Measurements from ENCODE around the gene TPK1.

The TPK1 gene

DNA sequence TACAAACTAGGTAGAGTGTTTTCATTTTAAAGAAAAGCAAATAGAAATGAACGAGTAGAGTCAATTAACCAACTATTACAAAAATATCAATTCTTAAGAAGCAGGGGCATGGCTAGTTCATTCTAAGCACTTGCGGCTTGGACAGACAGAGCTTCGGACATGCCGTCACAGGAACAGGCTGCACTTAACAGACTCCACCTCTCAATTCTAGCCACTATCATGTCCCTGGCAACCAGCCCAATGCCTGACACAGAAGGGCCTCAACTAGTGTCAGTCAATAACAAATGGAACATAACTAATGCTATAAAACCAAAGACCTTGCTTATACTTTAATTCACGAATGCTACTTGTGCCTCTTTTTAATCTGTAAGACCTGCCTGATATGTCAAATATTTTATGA is 74.4 kb downstream of the TPK1 start:
- Histone ChIP-seq H3K9ac (ENCODE audit: low read length in 2 of 2) (no peak overlapping the region), H3K9me3 (ENCODE audit: control insufficient read depth in 2 of 2, low read length in 2 of 2) (no peaks in the 10 kb centered on the region), H3K4me1 (ENCODE audit: control insufficient read depth, insufficient read depth, low read length) (no peaks in the 10 kb centered on the region), H3K4me3 (ENCODE audit: low read length in 2 of 2) (no peak overlapping the region), H3K27me3 (ENCODE audit: control insufficient read depth in 1 of 2, insufficient read depth in 2 of 2, low read length in 2 of 2) (no peaks in the 10 kb centered on the region), H3K27ac (ENCODE audit: low read length) (no peak overlapping the region), H3K36me3 (ENCODE audit: control insufficient read depth in 2 of 2, insufficient read depth in 2 of 2, low read length in 2 of 2) (no peaks in the 10 kb centered on the region)

DNA sequence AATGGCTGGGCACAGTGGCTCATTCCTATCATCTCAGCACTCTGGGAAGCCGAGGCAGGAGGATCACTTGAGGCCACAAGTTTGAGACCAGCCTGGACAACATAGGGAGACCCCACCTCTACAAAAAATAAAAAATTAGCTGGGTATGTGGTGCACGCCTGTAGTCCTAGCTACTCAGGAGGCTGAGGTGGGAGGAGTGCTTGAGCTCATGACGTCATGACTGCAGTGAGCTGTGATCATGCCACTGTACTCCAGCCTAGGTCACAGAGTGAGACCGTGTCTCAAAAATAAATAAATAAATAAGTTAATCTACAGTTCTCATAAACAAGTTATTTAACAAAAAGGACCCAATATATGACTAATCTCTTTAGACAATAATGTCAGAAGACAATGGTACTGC is 76.2 kb downstream of the TPK1 start:
- no peaks in the 10 kb centered on the region for H3K9me3 ChIP-seq (ENCODE audit: control insufficient read depth in 2 of 2, low read length in 2 of 2)
- H3K36me3 ChIP-seq (ENCODE audit: control insufficient read depth in 2 of 2, insufficient read depth in 2 of 2, low read length in 2 of 2), result no peaks in the 10 kb centered on the region
- H3K4me3 ChIP-seq (ENCODE audit: low read length in 2 of 2), result no peak overlapping the region
- H3K27me3 ChIP-seq (ENCODE audit: control insufficient read depth in 1 of 2, insufficient read depth in 2 of 2, low read length in 2 of 2), result no peaks in the 10 kb centered on the region
- no peak overlapping the region for H3K27ac ChIP-seq (ENCODE audit: low read length)
- no peaks in the 10 kb centered on the region for H3K4me1 ChIP-seq (ENCODE audit: control insufficient read depth, insufficient read depth, low read length)
- H3K9ac ChIP-seq (ENCODE audit: low read length in 2 of 2), result no peak overlapping the region

DNA sequence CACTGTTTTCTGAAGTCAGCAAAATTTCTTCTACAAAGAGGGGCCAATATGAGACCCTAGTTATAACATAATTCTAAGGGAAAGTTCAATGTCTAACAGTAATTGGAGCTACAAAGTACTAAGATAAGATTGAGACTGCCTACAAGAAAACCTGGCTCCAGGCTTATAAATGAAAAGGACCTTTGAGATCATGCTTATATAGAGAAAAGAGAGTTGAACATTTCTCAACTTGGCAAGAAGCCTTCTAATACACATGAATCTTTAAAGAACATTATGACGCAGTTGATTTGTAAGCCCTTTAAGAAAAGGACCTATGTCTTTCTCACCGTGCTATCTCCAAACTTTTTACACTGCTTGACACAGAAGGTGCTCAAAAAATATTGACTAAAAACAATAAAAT is 87.9 kb downstream of the TPK1 start:
- H3K9me3 ChIP-seq (ENCODE audit: control insufficient read depth in 2 of 2, low read length in 2 of 2), result no peaks in the 10 kb centered on the region
- H3K4me3 ChIP-seq (ENCODE audit: low read length in 2 of 2), result no peak overlapping the region
- no peaks in the 10 kb centered on the region for H3K27me3 ChIP-seq (ENCODE audit: control insufficient read depth in 1 of 2, insufficient read depth in 2 of 2, low read length in 2 of 2)
- H3K27ac ChIP-seq (ENCODE audit: low read length), result no peak overlapping the region
- no peaks in the 10 kb centered on the region for H3K36me3 ChIP-seq (ENCODE audit: control insufficient read depth in 2 of 2, insufficient read depth in 2 of 2, low read length in 2 of 2)
- no peaks in the 10 kb centered on the region for H3K4me1 ChIP-seq (ENCODE audit: control insufficient read depth, insufficient read depth, low read length)
- no peak overlapping the region for H3K9ac ChIP-seq (ENCODE audit: low read length in 2 of 2)

DNA sequence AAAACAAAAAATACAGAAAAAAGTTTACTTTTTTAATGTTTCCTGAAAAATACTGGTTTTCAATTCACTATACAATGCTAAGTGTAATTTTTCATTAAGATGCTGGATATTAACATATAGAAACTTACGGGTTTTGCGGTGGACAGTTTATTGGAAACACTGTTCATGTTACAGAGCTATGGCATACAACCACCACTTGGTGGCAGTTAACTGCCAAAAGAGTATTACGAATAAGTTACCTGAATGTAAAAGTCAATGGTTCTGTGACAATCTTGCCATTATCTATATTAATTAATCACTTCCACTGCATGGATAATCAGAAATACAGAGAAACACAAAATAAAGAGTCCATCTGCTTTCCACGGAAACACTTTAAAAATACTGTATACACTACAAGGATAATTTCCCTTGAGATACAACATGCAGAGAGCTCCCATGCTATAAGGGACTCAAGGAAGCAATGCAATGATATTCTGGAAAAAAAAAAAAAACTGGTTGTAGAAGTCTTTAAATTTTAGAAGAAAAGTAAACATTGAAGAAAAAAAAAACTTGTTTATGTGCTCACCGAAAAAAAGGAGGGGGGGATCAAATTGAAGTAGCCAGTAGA is 97.0 kb downstream of the TPK1 start:
- no peaks in the 10 kb centered on the region for H3K36me3 ChIP-seq (ENCODE audit: control insufficient read depth in 2 of 2, insufficient read depth in 2 of 2, low read length in 2 of 2)
- H3K27ac ChIP-seq (ENCODE audit: low read length), result no peak overlapping the region
- H3K4me3 ChIP-seq (ENCODE audit: low read length in 2 of 2), result no peak overlapping the region
- no peaks in the 10 kb centered on the region for H3K4me1 ChIP-seq (ENCODE audit: control insufficient read depth, insufficient read depth, low read length)
- no peak overlapping the region for H3K9ac ChIP-seq (ENCODE audit: low read length in 2 of 2)
- no peaks in the 10 kb centered on the region for H3K27me3 ChIP-seq (ENCODE audit: control insufficient read depth in 1 of 2, insufficient read depth in 2 of 2, low read length in 2 of 2)
- H3K9me3 ChIP-seq (ENCODE audit: control insufficient read depth in 2 of 2, low read length in 2 of 2), result no peaks in the 10 kb centered on the region

DNA sequence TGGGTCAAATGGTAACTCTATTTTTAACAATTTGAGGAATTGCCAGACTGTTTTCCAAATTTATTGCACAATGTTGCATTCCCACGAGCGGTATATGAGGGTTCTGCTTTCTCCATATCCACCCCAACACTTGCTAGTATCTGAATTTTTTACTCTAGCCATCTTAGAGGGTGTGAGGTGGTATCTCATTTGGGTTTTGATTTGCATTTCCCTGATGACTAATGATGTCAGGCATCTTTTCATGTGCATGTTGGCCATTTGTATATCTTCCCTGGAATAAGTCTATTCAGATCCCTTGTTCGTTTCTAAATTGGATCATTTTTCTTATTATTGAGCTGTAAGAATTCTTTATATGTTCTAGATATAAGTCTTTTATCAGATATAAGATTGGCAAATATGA is 97.7 kb downstream of the TPK1 start:
- H3K27ac ChIP-seq (ENCODE audit: low read length), result no peak overlapping the region
- H3K4me3 ChIP-seq (ENCODE audit: low read length in 2 of 2), result no peak overlapping the region
- H3K36me3 ChIP-seq (ENCODE audit: control insufficient read depth in 2 of 2, insufficient read depth in 2 of 2, low read length in 2 of 2), result no peaks in the 10 kb centered on the region
- no peak overlapping the region for H3K9ac ChIP-seq (ENCODE audit: low read length in 2 of 2)
- no peaks in the 10 kb centered on the region for H3K27me3 ChIP-seq (ENCODE audit: control insufficient read depth in 1 of 2, insufficient read depth in 2 of 2, low read length in 2 of 2)
- no peaks in the 10 kb centered on the region for H3K9me3 ChIP-seq (ENCODE audit: control insufficient read depth in 2 of 2, low read length in 2 of 2)
- H3K4me1 ChIP-seq (ENCODE audit: control insufficient read depth, insufficient read depth, low read length), result no peaks in the 10 kb centered on the region

DNA sequence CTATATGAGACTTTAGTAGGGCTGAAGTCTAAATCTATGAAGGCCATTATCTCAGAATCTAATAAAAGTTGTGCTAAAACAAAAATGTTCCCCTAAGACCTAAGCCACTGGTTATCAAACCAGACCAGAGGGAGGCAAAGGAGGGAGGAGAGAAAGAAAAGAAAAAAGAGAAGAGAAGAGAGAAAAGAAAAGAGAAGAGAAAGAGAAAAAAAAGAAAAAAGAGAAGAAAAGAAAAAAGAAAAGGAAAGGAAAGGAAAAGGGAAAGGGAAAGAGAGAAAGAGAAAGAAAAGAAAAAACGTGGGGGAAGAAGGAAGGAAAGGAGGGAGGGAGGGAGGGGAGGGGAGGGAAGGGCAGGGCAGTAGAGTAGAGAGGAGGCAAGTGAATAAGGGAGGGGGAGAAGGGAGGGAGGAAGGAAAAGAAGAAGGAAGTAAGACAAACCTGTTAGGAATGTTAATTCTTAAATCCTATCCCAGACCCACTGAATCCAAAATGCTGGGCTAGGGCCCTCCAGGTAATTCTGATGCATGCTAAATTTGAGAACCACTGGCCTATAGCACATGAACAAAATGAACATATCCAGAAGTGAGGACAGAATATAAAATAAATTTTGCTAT is 98.9 kb downstream of the TPK1 start:
- no peaks in the 10 kb centered on the region for H3K27me3 ChIP-seq (ENCODE audit: control insufficient read depth in 1 of 2, insufficient read depth in 2 of 2, low read length in 2 of 2)
- no peak overlapping the region for H3K9ac ChIP-seq (ENCODE audit: low read length in 2 of 2)
- H3K4me1 ChIP-seq (ENCODE audit: control insufficient read depth, insufficient read depth, low read length), result no peaks in the 10 kb centered on the region
- no peak overlapping the region for H3K4me3 ChIP-seq (ENCODE audit: low read length in 2 of 2)
- H3K27ac ChIP-seq (ENCODE audit: low read length), result no peak overlapping the region
- no peaks in the 10 kb centered on the region for H3K36me3 ChIP-seq (ENCODE audit: control insufficient read depth in 2 of 2, insufficient read depth in 2 of 2, low read length in 2 of 2)
- H3K9me3 ChIP-seq (ENCODE audit: control insufficient read depth in 2 of 2, low read length in 2 of 2), result no peaks in the 10 kb centered on the region

DNA sequence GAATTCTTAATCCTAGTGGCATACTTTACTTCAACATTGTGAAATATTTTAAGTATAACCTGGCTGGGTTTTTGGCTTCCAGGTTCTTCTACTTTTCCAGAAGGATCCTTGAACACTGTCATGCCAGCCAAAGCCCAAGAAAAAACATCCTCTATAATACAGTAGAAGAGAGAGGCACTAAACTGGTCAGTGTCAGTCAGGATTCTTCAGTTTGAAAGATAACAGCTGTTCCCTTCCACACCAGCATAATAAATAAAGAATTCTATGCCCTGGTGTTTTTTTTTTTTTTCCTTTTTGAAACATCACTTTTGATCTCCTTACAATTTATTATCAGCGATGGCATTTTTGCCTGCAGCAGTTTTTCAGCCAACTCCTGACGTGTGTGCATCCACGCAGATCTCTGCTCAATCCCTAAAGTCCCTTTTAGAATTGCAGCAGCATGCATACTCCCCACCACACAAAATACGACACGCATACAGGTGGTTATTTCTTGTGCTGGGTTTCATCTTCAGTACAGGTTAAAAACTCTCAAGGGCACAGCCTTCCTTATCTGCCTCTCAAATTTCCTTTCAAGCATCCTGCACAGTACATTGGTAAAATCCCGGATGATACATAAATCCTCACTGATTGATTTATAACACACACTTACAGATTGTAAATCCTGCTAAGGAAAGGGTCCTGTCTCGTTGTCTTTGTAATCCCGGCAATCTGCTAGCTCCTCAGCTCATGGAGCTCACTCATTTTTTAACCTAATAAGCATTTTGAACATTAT is 100.2 kb downstream of the TPK1 start:
- Histone ChIP-seq H3K9ac (ENCODE audit: low read length in 2 of 2) (no peak overlapping the region), H3K36me3 (ENCODE audit: control insufficient read depth in 2 of 2, insufficient read depth in 2 of 2, low read length in 2 of 2) (no peaks in the 10 kb centered on the region), H3K27me3 (ENCODE audit: control insufficient read depth in 1 of 2, insufficient read depth in 2 of 2, low read length in 2 of 2) (no peaks in the 10 kb centered on the region), H3K4me1 (ENCODE audit: control insufficient read depth, insufficient read depth, low read length) (no peaks in the 10 kb centered on the region), H3K27ac (ENCODE audit: low read length) (no peak overlapping the region), H3K4me3 (ENCODE audit: low read length in 2 of 2) (no peak overlapping the region), H3K9me3 (ENCODE audit: control insufficient read depth in 2 of 2, low read length in 2 of 2) (no peaks in the 10 kb centered on the region)

DNA sequence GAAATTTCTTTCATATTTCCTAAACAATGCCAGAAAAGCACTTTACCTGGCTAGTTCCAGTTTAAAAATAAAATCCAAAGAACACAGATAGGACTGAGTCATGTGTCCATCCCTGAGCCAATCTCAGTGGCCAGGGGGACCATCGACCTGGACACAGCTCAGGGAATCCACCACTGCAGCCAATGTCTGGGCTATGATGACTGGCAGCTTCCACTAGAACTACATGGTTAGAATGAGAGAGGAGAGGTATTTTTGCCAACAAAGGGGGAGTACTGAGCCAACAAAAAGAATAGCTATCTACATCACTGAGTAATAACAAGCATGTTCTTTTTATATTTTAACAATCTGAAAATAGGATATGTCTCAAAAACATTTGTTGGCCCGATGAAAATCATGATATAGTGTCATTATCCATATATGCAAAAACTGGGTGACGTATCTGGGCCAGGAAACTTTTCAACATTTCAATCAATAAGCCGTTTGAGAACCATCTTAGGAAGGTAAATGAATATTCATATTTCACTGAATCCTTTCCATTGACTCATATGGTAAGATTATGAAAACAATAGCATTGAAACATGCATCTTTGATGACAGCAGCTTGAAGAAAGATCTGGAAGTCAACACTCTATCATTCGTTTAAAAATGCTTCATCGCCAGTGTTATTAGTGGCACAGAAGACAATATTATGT is 104.0 kb downstream of the TPK1 start:
- H3K4me1 ChIP-seq (ENCODE audit: control insufficient read depth, insufficient read depth, low read length), result no peaks in the 10 kb centered on the region
- H3K27me3 ChIP-seq (ENCODE audit: control insufficient read depth in 1 of 2, insufficient read depth in 2 of 2, low read length in 2 of 2), result no peaks in the 10 kb centered on the region
- H3K36me3 ChIP-seq (ENCODE audit: control insufficient read depth in 2 of 2, insufficient read depth in 2 of 2, low read length in 2 of 2), result no peaks in the 10 kb centered on the region
- H3K27ac ChIP-seq (ENCODE audit: low read length), result no peak overlapping the region
- no peaks in the 10 kb centered on the region for H3K9me3 ChIP-seq (ENCODE audit: control insufficient read depth in 2 of 2, low read length in 2 of 2)
- no peak overlapping the region for H3K4me3 ChIP-seq (ENCODE audit: low read length in 2 of 2)
- H3K9ac ChIP-seq (ENCODE audit: low read length in 2 of 2), result no peak overlapping the region

GRCh38 chr7:144730224-144730623 is 105.6 kb downstream of the TPK1 start:
- H3K27me3 ChIP-seq (ENCODE audit: control insufficient read depth in 1 of 2, insufficient read depth in 2 of 2, low read length in 2 of 2), result no peaks in the 10 kb centered on the region
- H3K27ac ChIP-seq (ENCODE audit: low read length), result no peak overlapping the region
- no peak overlapping the region for H3K9ac ChIP-seq (ENCODE audit: low read length in 2 of 2)

DNA sequence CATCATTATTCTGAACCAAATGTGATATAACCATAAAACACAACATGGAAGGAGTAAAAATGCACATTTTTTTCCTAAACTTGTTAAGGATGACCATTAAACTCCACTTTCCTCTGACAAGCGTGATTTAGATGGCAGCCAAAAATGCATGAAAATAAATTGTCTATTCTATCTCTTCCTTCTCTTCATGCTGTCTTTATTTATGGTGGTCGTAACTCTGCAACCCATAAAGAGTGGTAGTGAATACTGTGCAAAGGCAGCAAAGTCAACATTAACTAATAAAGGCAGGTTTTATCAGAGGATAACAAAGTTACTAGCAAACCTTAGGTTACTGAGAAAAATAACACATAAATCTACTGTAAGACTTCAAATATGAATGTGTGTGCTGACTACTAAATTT is 106.6 kb downstream of the TPK1 start:
- H3K36me3 ChIP-seq (ENCODE audit: control insufficient read depth in 2 of 2, insufficient read depth in 2 of 2, low read length in 2 of 2), result no peaks in the 10 kb centered on the region
- H3K27ac ChIP-seq (ENCODE audit: low read length), result no peak overlapping the region
- H3K4me3 ChIP-seq (ENCODE audit: low read length in 2 of 2), result no peak overlapping the region
- no peaks in the 10 kb centered on the region for H3K4me1 ChIP-seq (ENCODE audit: control insufficient read depth, insufficient read depth, low read length)
- no peaks in the 10 kb centered on the region for H3K27me3 ChIP-seq (ENCODE audit: control insufficient read depth in 1 of 2, insufficient read depth in 2 of 2, low read length in 2 of 2)
- no peak overlapping the region for H3K9ac ChIP-seq (ENCODE audit: low read length in 2 of 2)
- H3K9me3 ChIP-seq (ENCODE audit: control insufficient read depth in 2 of 2, low read length in 2 of 2), result no peaks in the 10 kb centered on the region

More at GRCh38 chr7:144730224-144730623, 105.6 kb downstream of the TPK1 start:
- no peak overlapping the region for H3K4me3 ChIP-seq (ENCODE audit: low read length in 2 of 2)
- H3K36me3 ChIP-seq (ENCODE audit: control insufficient read depth in 2 of 2, insufficient read depth in 2 of 2, low read length in 2 of 2), result no peaks in the 10 kb centered on the region
- H3K9me3 ChIP-seq (ENCODE audit: control insufficient read depth in 2 of 2, low read length in 2 of 2), result no peaks in the 10 kb centered on the region
- no peaks in the 10 kb centered on the region for H3K4me1 ChIP-seq (ENCODE audit: control insufficient read depth, insufficient read depth, low read length)

All from stomach smooth muscle (tissue), 2 donors.